Measurements from ENCODE around the gene VPS13D.
"Not testable (repeated sequence)": the region's sequence is repeated elsewhere in the genome, so short reads cannot be mapped to it uniquely, and the experiment has no call there.

The VPS13D gene

GRCh38 chr1:12206792-12207424 lies 22.9 kb upstream of the VPS13D start:
- Mint-ChIP-seq H3K4me3 (no peak overlapping the region), H3K4me1 (peaks cover 76% of the 10 kb centered on the region), H3K36me3 (peaks cover 98% of the 10 kb centered on the region), H3K27ac (peak overlapping the region; percentile 95), H3K9me3 (no peaks in the 10 kb centered on the region)
- no peak for ATAC-seq
- DNase-seq (ENCODE audit: low spot score in 2 of 2) = no peak

DNA sequence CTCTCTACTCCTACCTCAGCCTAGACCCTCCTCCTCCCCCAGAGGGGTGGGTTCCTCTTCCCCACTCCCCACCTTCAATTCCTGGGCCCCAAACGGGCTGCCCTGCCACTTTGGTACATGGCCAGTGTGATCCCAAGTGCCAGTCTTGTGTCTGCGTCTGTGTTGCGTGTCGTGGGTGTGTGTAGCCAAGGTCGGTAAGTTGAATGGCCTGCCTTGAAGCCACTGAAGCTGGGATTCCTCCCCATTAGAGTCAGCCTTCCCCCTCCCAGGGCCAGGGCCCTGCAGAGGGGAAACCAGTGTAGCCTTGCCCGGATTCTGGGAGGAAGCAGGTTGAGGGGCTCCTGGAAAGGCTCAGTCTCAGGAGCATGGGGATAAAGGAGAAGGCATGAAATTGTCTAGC lies 21.6 kb upstream of the VPS13D start:
- peak overlapping the region; percentile 0 for H3K4me3 Mint-ChIP-seq
- ATAC-seq = peak; percentile 2
- H3K27ac Mint-ChIP-seq = peak overlapping the region; percentile 95
- peaks cover 98% of the 10 kb centered on the region for H3K36me3 Mint-ChIP-seq
- no peaks in the 10 kb centered on the region for H3K9me3 Mint-ChIP-seq
- DNase-seq (ENCODE audit: low spot score in 2 of 2) = no peak
- peaks cover 62% of the 10 kb centered on the region for H3K4me1 Mint-ChIP-seq

GRCh38 chr1:12208764-12209494 lies 20.9 kb upstream of the VPS13D start:
- peaks cover 96% of the 10 kb centered on the region for H3K36me3 Mint-ChIP-seq
- peak; percentile 83 to 93 for DNase-seq (ENCODE audit: low spot score in 2 of 2)
- peaks cover 56% of the 10 kb centered on the region for H3K4me1 Mint-ChIP-seq
- H3K4me3 Mint-ChIP-seq = peak overlapping the region; percentile 0
- no peaks in the 10 kb centered on the region for H3K9me3 Mint-ChIP-seq
- peak overlapping the region; percentile 95 for H3K27ac Mint-ChIP-seq
- ATAC-seq = peak; percentile 70

- Mint-ChIP-seq H3K9me3 (no peaks in the 10 kb centered on the region), H3K36me3 (peaks cover 91% of the 10 kb centered on the region), H3K4me1 (peaks cover 50% of the 10 kb centered on the region), H3K27ac (peak overlapping the region; percentile 95), H3K4me3 (no peak overlapping the region)
- DNase-seq (ENCODE audit: low spot score in 2 of 2) = no peak
- ATAC-seq = no peak
Measured at GRCh38 chr1:12209495-12209832, 20.4 kb upstream of the VPS13D start.

GRCh38 chr1:12215118-12215961 lies 14.5 kb upstream of the VPS13D start:
- H3K4me3 Mint-ChIP-seq = no peak overlapping the region
- no peak for DNase-seq (ENCODE audit: low spot score in 2 of 2)
- H3K36me3 Mint-ChIP-seq = peaks cover 50% of the 10 kb centered on the region
- H3K27ac Mint-ChIP-seq = peak overlapping the region; percentile 3
- H3K4me1 Mint-ChIP-seq = peaks cover 7% of the 10 kb centered on the region
- H3K9me3 Mint-ChIP-seq = no peaks in the 10 kb centered on the region
- ATAC-seq = no peak

DNA sequence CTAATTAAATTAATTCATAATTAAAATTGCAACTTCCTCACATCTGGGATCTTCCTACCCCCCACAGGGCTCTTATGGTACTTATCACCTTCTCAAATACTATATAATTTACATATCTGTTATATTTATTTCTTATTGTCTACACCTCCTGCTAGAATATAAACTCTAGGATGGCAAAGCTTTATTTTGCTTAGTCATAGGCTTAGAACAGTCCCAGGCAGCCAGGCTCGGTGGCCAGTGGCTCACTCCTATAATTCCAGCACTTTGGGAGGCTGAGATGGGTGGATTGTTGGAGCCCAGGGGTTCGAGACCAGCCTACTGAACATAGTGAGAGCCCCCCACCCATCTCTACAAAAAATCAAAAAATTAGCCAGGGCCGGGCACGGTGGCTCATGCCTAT lies 10.0 kb upstream of the VPS13D start:
- no peaks in the 10 kb centered on the region for H3K4me1 Mint-ChIP-seq
- H3K27ac Mint-ChIP-seq = no peak overlapping the region
- H3K36me3 Mint-ChIP-seq = peaks cover 16% of the 10 kb centered on the region
- ATAC-seq = no peak
- no peak overlapping the region for H3K4me3 Mint-ChIP-seq
- H3K9me3 Mint-ChIP-seq = no peaks in the 10 kb centered on the region
- no peak for DNase-seq (ENCODE audit: low spot score in 2 of 2)

DNA sequence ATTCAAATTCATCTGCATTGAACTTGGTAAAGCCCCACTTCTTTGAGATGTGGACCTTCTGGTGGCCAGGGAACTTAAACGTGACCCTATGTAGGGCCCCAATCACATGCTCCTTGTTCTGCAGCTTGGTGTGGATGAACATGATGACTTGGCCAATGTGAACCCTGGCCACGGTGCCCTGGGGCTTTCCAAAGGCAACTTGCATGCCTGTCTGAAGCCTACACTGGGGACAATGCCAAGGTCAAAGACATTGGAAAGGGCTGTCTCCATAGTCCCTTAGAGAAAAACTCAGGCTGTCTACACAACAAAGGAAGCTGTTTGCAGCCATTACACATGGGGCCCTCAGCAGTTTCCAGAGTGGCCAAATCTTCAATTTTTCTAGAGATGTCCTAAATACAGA lies 8.9 kb upstream of the VPS13D start:
- Mint-ChIP-seq H3K4me1 (no peaks in the 10 kb centered on the region), H3K36me3 (peaks cover 5% of the 10 kb centered on the region), H3K27ac (no peak overlapping the region), H3K4me3 (no peak overlapping the region), H3K9me3 (no peaks in the 10 kb centered on the region)
- DNase-seq (ENCODE audit: low spot score in 2 of 2) (no peak), ATAC-seq (no peak)

- DNase-seq (ENCODE audit: low spot score in 2 of 2); H3K36me3 Mint-ChIP-seq; ATAC-seq; H3K4me3 Mint-ChIP-seq; H3K4me1 Mint-ChIP-seq; H3K9me3 Mint-ChIP-seq; H3K27ac Mint-ChIP-seq: not testable (repeated sequence)
Measured at GRCh38 chr1:12222700-12223099, 7.1 kb upstream of the VPS13D start.

- not testable (repeated sequence) for H3K27ac Mint-ChIP-seq; H3K9me3 Mint-ChIP-seq; ATAC-seq; H3K36me3 Mint-ChIP-seq; H3K4me1 Mint-ChIP-seq; H3K4me3 Mint-ChIP-seq; DNase-seq (ENCODE audit: low spot score in 2 of 2)
Measured at GRCh38 chr1:12224092-12224491, 5.7 kb upstream of the VPS13D start.

DNA sequence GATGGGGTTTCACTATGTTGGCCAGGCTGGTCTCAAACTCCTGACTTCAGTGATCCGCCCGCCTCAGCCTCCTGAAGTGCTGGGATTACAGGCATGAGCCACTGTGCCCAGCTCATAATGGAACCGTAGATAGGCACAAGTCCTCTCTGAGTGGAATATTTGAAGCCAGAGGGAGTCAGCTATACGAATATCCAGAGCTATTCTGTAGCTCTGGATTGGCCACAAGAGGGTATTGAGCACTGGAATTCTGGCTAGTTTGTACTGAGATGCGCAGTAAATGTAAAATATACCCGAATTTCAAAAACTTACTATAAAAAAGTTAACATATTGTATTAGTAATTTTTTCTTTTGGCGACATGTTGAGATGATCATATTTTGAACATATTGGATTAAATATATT lies 851 bp upstream of the VPS13D start:
- H3K4me3 Mint-ChIP-seq = peak overlapping the region; percentile 59
- H3K36me3 Mint-ChIP-seq = no peaks in the 10 kb centered on the region

GRCh38 chr1:12229386-12229834 lies 420 bp upstream of the VPS13D start:
- DNase-seq (ENCODE audit: low spot score in 2 of 2) = no peak
- Mint-ChIP-seq H3K36me3 (peaks cover 2% of the 10 kb centered on the region), H3K4me3 (peak overlapping the region; percentile 59), H3K27ac (no peak overlapping the region), H3K9me3 (no peaks in the 10 kb centered on the region), H3K4me1 (peaks cover 10% of the 10 kb centered on the region)
- peak; percentile 2 for ATAC-seq

More for the DNA sequence above, 851 bp upstream of the VPS13D start:
- Mint-ChIP-seq H3K9me3 (no peaks in the 10 kb centered on the region), H3K4me1 (peaks cover 10% of the 10 kb centered on the region), H3K27ac (no peak overlapping the region)
- DNase-seq (ENCODE audit: low spot score in 2 of 2) (no peak), ATAC-seq (no peak)

- peak overlapping the region; percentile 74 for H3K27ac Mint-ChIP-seq
- no peaks in the 10 kb centered on the region for H3K9me3 Mint-ChIP-seq
- ATAC-seq = peak; percentile 23
Measured at GRCh38 chr1:12230549-12231275, 882 bp downstream of the VPS13D start.

DNA sequence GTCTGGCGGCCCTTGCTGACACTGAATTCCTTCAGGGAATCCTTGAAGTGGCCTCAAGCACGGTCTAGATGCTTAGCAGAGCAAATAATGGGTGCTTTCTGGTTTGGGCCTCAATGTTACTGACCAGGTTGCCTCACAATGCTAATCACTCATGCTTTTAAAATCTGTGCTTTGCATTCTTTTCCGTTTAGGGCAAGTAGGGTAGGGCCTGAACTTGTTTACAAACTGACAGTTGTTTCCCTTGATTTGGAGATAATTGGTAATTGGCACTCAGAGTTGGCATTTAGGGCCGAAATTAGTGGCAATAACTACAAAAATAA lies 1.4 kb downstream of the VPS13D start:
- Mint-ChIP-seq H3K36me3 (peaks cover 20% of the 10 kb centered on the region), H3K9me3 (no peaks in the 10 kb centered on the region), H3K27ac (peak overlapping the region; percentile 74), H3K4me1 (peaks cover 10% of the 10 kb centered on the region), H3K4me3 (peak overlapping the region; percentile 79)
- DNase-seq (ENCODE audit: low spot score in 2 of 2) (no peak), ATAC-seq (no peak)

More at GRCh38 chr1:12230549-12231275, 882 bp downstream of the VPS13D start:
- Mint-ChIP-seq H3K4me3 (peak overlapping the region; percentile 79), H3K36me3 (peaks cover 15% of the 10 kb centered on the region), H3K4me1 (peaks cover 10% of the 10 kb centered on the region)
- no peak for DNase-seq (ENCODE audit: low spot score in 2 of 2)

- Mint-ChIP-seq H3K4me1 (peaks cover 10% of the 10 kb centered on the region), H3K36me3 (peaks cover 30% of the 10 kb centered on the region), H3K4me3 (peak overlapping the region; percentile 79), H3K27ac (no peak overlapping the region), H3K9me3 (no peaks in the 10 kb centered on the region)
- no peak for DNase-seq (ENCODE audit: low spot score in 2 of 2)
- no peak for ATAC-seq
Measured at GRCh38 chr1:12232221-12232620, 2.4 kb downstream of the VPS13D start.

DNA sequence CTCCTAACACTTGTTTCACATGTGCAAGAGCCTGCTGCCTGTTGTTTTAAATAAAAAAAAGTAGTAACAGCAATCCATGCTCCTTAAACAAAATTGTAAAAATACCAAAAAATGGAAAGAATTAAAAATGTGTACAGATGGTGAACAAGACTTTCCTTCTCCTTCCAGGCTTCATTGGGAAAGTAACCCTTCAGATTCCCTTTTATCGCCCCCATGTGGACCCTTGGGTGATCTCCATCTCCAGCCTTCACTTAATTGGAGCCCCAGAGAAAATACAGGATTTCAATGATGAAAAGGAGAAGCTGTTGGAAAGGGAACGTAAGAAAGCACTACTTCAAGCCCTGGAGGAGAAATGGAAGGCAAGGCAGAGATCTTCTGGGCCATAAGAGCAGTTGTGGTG lies 14.2 kb downstream of the VPS13D start:
- DNase-seq (ENCODE audit: low spot score in 2 of 2) = no peak
- peak overlapping the region; percentile 4 for H3K27ac Mint-ChIP-seq

More for the DNA sequence above, 14.2 kb downstream of the VPS13D start:
- Mint-ChIP-seq H3K9me3 (no peaks in the 10 kb centered on the region), H3K4me3 (no peak overlapping the region), H3K4me1 (no peaks in the 10 kb centered on the region), H3K36me3 (peaks cover 81% of the 10 kb centered on the region)
- ATAC-seq = no peak

Measured in stimulated activated effector memory CD8-positive, alpha-beta T cell treated with anti-CD3 and anti-CD28 coated beads, Interleukin-12 subunit alpha, Interleukin-12 subunit beta, amount 100 ng/mL, for 72 hours (primary cell).